Ishikawa (cell line): ENCODE results near the gene ACRBP.

Experiments used
- CEBPB ChIP-seq: IDR thresholded peaks from 2 replicates; pipeline ENCODE4 v1.6.1; 2012
- CREB1 ChIP-seq: IDR thresholded peaks from 2 replicates; pipeline ENCODE4 v1.6.1; 2012; ENCODE audit warnings: low read depth
- EP300 ChIP-seq: IDR thresholded peaks from 2 replicates; pipeline ENCODE4 v1.6.1; 2012; ENCODE audit warnings: borderline replicate concordance
- FOXM1 ChIP-seq: IDR thresholded peaks from 2 replicates; pipeline ENCODE4 v1.6.1; 2012; ENCODE audit warnings: low read depth, borderline replicate concordance
- RAD21 ChIP-seq: IDR thresholded peaks from 2 replicates; pipeline ENCODE4 v1.6.1; 2012; ENCODE audit warnings: low read depth
- TAF1 ChIP-seq: IDR thresholded peaks from 2 replicates; pipeline ENCODE4 v1.6.1; 2012; ENCODE audit warnings: low read depth, mild to moderate bottlenecking
- TCF12 ChIP-seq: IDR thresholded peaks from 2 replicates; pipeline ENCODE4 v1.6.1; 2012; ENCODE audit warnings: low read depth
- TF ChIP-seq, protein P1 (sequence below): IDR thresholded peaks from 2 replicates; pipeline ENCODE4 v1.6.1; 2012
- TF ChIP-seq, protein P2 (sequence below): IDR thresholded peaks from 2 replicates; pipeline ENCODE4 v1.6.1; 2012

DNA sequence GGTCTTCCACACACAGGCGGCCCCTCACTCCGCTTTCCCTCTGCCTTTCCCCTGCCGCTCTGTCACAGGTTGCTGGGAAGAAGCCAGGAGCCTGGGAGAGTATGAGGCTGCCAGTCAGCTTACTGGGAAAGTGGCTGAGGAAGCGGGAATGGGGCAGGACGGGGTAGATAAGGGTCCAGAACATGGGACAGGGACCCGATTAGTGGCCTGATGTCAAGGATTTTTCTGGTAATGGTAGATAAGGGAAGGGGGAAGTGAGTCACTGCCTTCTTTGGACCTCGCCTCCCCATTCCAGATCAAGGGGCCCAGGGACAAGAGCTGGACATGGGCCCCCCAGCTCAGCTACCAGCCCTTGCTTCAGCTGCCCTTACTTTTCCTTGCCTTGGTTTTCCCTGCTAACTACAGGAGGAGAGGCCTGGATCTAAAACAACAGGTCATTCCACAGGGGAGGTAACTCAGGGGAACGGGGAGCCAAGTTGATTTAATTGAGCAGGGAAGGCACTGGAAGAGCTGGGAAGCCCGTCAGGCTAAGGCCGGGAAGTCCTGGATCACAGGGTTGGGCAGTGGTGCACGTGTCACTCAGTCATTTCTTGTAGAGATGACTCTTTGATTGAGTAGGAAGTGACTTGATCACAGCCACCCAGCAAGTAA, 8.0 kb downstream of the ACRBP start:
- TF ChIP-seq TAF1, result no peak
- no peak for TF ChIP-seq TCF12
- no peak for TF ChIP-seq FOXM1
- no peak for TF ChIP-seq EP300
- TF ChIP-seq CREB1, result no peak
- TF ChIP-seq CEBPB, result no peak
- TF ChIP-seq RAD21, result no peak
- TF ChIP-seq, protein P1, sequence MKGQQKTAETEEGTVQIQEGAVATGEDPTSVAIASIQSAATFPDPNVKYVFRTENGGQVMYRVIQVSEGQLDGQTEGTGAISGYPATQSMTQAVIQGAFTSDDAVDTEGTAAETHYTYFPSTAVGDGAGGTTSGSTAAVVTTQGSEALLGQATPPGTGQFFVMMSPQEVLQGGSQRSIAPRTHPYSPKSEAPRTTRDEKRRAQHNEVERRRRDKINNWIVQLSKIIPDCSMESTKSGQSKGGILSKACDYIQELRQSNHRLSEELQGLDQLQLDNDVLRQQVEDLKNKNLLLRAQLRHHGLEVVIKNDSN, result no peak
- TF ChIP-seq, protein P2, sequence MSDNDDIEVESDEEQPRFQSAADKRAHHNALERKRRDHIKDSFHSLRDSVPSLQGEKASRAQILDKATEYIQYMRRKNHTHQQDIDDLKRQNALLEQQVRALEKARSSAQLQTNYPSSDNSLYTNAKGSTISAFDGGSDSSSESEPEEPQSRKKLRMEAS, result no peak
